ENCODE measurements around the gene FLT3.
"Not testable (repeated sequence)": the region's sequence is repeated elsewhere in the genome, so short reads cannot be mapped to it uniquely, and the experiment has no call there.

The FLT3 gene

DNA sequence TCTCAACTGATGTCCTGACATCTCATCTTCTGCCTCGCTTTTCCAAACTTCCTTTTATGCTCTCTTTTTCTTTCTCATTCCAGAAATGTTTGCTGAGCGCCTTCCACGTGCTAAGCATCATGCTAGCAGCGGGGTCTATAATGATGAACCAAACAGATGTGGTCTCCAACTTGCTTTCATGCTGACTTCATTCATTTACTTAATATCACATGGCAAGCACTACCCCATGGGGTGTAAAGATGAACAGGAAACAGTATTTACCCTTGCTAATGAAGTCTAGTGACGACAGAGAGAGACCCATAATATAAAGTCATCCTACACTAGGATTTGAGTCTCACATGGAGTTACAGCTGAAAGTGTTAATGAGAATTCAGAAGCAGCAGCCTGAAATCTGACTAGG is 90.3 kb downstream of the FLT3 start:
- TF ChIP-seq, protein P1, sequence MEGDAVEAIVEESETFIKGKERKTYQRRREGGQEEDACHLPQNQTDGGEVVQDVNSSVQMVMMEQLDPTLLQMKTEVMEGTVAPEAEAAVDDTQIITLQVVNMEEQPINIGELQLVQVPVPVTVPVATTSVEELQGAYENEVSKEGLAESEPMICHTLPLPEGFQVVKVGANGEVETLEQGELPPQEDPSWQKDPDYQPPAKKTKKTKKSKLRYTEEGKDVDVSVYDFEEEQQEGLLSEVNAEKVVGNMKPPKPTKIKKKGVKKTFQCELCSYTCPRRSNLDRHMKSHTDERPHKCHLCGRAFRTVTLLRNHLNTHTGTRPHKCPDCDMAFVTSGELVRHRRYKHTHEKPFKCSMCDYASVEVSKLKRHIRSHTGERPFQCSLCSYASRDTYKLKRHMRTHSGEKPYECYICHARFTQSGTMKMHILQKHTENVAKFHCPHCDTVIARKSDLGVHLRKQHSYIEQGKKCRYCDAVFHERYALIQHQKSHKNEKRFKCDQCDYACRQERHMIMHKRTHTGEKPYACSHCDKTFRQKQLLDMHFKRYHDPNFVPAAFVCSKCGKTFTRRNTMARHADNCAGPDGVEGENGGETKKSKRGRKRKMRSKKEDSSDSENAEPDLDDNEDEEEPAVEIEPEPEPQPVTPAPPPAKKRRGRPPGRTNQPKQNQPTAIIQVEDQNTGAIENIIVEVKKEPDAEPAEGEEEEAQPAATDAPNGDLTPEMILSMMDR (conservative IDR thresholded peaks at IDR 0.05; ENCODE audit: control insufficient read depth, insufficient read depth, low read depth, low read length): no peak
- H3K4me3 ChIP-seq (ENCODE audit: control insufficient read depth, low read depth, low read length): no peak overlapping the region
- no peak for DNase-seq (ENCODE audit: low read depth)

DNA sequence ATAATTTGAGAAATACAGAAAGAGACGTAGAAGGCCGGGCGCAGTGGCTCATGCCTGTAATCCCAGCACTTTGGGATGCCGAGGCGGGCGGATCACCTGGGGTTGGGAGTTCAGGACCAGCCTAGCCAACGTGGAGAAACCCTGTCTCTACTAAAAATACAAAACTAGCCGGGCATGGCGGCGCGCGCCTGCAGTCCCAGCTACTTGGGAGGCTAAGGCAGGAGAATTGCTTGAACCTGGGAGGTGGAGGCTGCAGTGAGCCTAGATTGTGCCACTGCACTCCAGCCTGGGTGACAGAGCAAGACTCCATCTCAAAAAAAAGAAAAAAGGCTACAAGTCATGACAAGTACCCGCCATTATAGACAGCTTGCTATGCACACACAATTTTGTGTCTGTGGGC is 95.4 kb downstream of the FLT3 start:
- DNase-seq (ENCODE audit: low read depth); H3K4me3 ChIP-seq (ENCODE audit: control insufficient read depth, low read depth, low read length): not testable (repeated sequence)

DNA sequence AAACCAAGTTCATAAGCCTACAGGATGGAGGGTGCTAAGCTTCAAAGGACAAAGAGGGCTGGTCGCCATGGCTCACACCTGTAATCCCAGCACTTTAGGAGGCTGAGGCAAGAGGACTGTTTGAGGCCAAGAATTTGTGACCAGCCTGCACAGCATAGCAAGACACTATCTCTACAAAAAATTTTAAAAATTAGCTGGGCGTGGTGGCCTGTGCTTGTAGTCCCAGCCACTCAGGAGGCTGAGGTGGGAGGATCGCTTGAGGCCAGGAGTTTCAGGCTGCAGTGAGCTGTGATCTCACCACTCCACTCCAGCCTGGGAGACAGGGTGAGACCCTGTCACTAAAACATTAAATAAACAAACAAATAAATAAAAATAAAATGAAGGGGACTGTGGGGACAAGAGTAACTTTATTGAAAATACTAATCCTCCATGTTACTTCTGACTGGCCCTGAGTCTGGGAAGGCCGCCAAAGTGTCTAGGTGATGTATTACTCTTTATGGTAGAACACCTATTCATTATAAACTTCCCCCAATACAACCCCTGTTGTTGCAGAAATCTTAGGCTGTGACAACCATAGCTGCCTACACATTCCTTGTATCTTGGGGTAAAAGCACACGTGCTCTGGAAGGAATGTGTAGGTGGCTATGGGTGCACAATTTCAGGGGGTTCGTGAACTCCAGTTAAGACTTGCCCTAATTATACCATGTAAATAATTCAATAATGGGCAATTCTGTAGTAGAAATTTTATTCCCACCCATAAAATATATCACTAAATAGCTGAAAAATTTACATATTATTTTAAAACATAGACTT is 97.3 kb downstream of the FLT3 start:
- TF ChIP-seq, protein P1 (conservative IDR thresholded peaks at IDR 0.05; ENCODE audit: control insufficient read depth, insufficient read depth, low read depth, low read length): no peak
- DNase-seq (ENCODE audit: low read depth): no peak
- H3K4me3 ChIP-seq (ENCODE audit: control insufficient read depth, low read depth, low read length): no peak overlapping the region

DNA sequence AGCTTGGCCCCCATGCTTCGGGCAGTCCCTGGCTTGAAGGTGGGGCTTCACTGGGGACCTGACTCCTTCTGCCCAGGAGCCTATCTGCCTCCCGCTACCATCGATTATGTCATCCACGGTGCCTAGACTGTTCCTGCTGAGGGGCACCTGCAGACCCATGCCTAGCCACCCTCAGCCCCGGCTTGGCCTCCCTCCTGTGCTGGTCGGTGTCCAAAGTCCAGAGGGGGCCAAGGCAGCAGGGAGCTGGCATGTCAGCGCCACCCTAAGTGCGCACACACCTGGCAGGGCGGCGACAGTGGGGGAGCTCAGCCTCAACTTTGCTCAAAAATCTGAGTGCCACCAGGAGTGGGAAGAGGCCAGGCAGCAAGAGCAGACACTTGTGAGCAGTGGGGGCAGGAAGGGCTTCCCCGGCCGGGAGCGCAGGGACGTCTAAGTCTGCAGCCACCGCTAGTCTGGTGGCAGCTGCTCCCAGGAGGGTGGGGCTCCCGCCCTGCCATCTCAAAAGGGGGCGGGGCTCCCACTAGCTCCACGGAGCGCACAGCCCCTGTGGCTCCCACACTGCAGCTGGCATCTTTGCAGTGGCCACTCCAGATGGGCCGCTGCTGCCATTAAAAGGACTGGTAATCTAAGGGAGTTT is 98.4 kb downstream of the FLT3 start:
- DNase-seq (ENCODE audit: low read depth): no peak
- TF ChIP-seq, protein P1 (conservative IDR thresholded peaks at IDR 0.05; ENCODE audit: control insufficient read depth, insufficient read depth, low read depth, low read length): no peak
- H3K4me3 ChIP-seq (ENCODE audit: control insufficient read depth, low read depth, low read length): no peak overlapping the region

DNA sequence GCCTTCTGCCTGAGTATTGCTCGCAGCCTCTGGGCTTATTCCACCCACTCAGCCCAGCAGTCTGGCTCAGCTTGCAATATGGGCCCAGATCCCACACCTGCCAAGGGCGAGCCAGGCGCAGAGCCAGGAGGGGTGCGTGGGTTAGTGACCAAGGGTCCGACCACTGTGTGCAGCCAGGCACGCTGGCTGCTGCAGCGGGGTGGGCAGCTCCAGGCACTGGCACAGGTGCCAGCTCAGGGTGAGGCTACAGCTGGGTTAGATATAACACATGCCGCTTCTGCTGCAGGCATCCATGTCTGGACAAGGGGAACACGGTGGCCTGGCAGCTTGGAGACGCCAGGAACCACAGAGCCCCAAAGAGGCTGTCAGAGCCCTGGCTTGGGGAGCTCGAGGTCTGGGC is 99.3 kb downstream of the FLT3 start:
- no peak for DNase-seq (ENCODE audit: low read depth)
- TF ChIP-seq, protein P1 (conservative IDR thresholded peaks at IDR 0.05; ENCODE audit: control insufficient read depth, insufficient read depth, low read depth, low read length): no peak
- no peak overlapping the region for H3K4me3 ChIP-seq (ENCODE audit: control insufficient read depth, low read depth, low read length)

DNA sequence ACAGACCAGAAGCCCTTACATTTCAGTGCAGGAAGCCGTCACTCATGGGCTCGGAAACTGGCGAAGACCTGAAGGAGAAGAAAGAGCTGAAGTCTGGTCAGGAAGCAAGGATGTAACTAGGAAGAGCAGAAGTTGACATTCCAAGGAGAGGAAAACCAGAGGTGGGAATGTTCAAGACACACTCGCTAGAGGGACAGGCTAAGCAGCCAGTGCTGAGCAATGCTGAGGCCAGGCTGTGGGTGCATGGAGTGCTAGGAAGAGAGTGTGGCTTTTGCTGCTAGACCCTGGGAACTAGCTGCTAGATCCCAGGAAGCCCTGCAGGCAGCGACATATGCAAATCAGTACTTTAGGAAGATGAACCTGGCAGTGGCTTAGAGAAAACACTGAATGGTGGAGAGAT is 99.8 kb downstream of the FLT3 start:
- no peak overlapping the region for H3K4me3 ChIP-seq (ENCODE audit: control insufficient read depth, low read depth, low read length)
- TF ChIP-seq, protein P1 (conservative IDR thresholded peaks at IDR 0.05; ENCODE audit: control insufficient read depth, insufficient read depth, low read depth, low read length): no peak
- DNase-seq (ENCODE audit: low read depth): no peak

DNA sequence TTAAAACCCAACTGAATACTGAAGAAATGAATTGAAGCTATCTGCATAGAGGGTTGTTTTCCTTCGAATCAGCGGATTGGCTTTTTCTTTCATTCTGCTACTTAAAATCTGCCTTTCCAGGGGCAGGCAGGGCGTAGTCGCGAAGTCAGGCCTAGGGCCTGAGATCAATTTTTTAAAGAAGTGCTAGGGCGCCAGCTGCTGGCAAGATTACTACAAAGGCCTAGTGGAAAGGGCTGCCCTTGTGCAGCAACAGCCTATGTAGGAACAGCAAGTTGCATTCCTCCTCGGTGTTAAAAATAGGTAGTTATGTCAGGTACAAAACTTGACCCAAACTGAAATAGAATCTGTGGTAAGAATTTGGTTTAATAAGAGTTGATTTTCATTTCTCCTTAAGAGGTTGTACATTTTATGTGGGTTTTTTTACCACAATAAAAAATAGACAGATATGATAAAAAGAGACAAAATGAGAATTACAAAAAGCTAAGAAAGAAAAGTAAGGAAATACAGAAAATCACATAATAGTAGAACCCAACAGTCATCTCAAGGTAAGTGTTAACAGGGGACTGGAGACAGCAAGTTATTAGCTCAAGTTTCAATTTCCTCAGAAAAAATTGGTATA is 102.4 kb downstream of the FLT3 start:
- H3K4me3 ChIP-seq (ENCODE audit: control insufficient read depth, low read depth, low read length): no peak overlapping the region
- DNase-seq (ENCODE audit: low read depth): peak; percentile 23
- TF ChIP-seq, protein P1 (conservative IDR thresholded peaks at IDR 0.05; ENCODE audit: control insufficient read depth, insufficient read depth, low read depth, low read length): peak; percentile 42
